Tibial nerve (tissue), 4 donors: ENCODE data around the gene PSAPL1. TPM values are rescaled to one million over a fixed set of nuclear protein-coding genes. Genes with fewer than 3 reads are reported as not detected.

Source experiments
- DNase-seq, 2 donors: peaks; one replicate each; pipeline ENCODE4 v3.0.0-alpha.2; 2019; ENCODE audit warnings: low spot score in 2 of 2
- H3K27ac ChIP-seq, 4 donors: fragments of 200-600 bp; sonication (generic) in 3 of 4; one replicate each; pipeline ENCODE4 v1.5.1; 2017 to 2019; ENCODE audit warnings: mild to moderate bottlenecking in 1 of 4
- H3K27me3 ChIP-seq, 2 donors: fragments of 200-600 bp; sonication (generic) in 1 of 2; one replicate each; pipeline versions ENCODE4 v1.5.1 to v1.6.0; 2017 to 2019
- H3K36me3 ChIP-seq, 3 donors: fragments of 200-600 bp; sonication (generic); one replicate each; pipeline ENCODE4 v1.5.1; 2018 to 2019
- H3K4me1 ChIP-seq, 4 donors: fragments of 200-600 bp; sonication (generic) in 3 of 4; one replicate each; pipeline ENCODE4 v1.5.1; 2017 to 2019
- H3K4me3 ChIP-seq, 4 donors: fragments of 200-600 bp; sonication (generic) in 3 of 4; one replicate each; pipeline ENCODE4 v1.5.1; 2017 to 2019; ENCODE audit warnings: mild to moderate bottlenecking in 1 of 4, moderate library complexity in 1 of 4
- H3K9me3 ChIP-seq, 4 donors: fragments of 200-600 bp; sonication (generic) in 3 of 4; one replicate each; pipeline ENCODE4 v1.5.1; 2017 to 2019
- CTCF ChIP-seq, 5 experiments: fragments of 200-600 bp in 3 of 5; fragments of 450-650 bp in 2 of 5; sonication (generic) in 3 of 5; IDR thresholded peaks; one replicate each; pipeline ENCODE4 v1.5.1; 2016 to 2019; ENCODE audit warnings: antibody characterized with exemption in 5 of 5, mild to moderate bottlenecking in 3 of 5, moderate library complexity in 2 of 5
- EP300 ChIP-seq, 2 donors: sonication (generic); formaldehyde crosslinking; IDR thresholded peaks; one replicate each; pipeline ENCODE4 v1.6.1; 2017; ENCODE audit warnings: antibody characterized with exemption in 2 of 2, mild to moderate bottlenecking in 1 of 2
- POLR2A ChIP-seq, 2 donors: fragments of 450-650 bp; IDR thresholded peaks; one replicate each; pipeline ENCODE4 v1.6.1; 2017; ENCODE audit warnings: antibody characterized with exemption in 2 of 2, mild to moderate bottlenecking in 2 of 2, moderate library complexity in 2 of 2
- WGBS, 2 donors: methylation state at CpG; one replicate each; pipeline ENCODE4 v1.1.5; 2018; 5-methylcytosine and 5-hydroxymethylcytosine counted together
- total RNA-seq, 4 donors: library from RNA; depleted of rRNA; stranded (reverse); fragments of >200 nt; gene quantifications; one replicate each; pipeline ENCODE4 v1.1.0, GENCODE V29; 2016

PSAPL1 gene
- total RNA-seq, 4 donors from 2014 or later: under 0.01 to 0.22 TPM; not detected in 2

GRCh38 chr4:7470522-7471128, 35.9 kb upstream of the PSAPL1 start:
- Histone ChIP-seq H3K4me3 (no peak overlapping the region), H3K36me3 (no peaks in the 10 kb centered on the region), H3K4me1 (peaks cover 0 to 17% (median 0%) of the 10 kb centered on the region in 4 donors), H3K27me3 (no peaks in the 10 kb centered on the region), H3K9me3 (peaks cover 0 to 9% (median 0%) of the 10 kb centered on the region in 4 donors), H3K27ac (no peak overlapping the region)
- DNase-seq: no peak
- WGBS, 2 donors: 89 to 90% methylated on average over 8 of the region's 8 CpGs
- TF ChIP-seq POLR2A (IDR thresholded peaks at IDR 0.05) (no peak), EP300 (IDR thresholded peaks at IDR 0.05) (no peak), CTCF (IDR thresholded peaks at IDR 0.05) (no peak)

- Histone ChIP-seq H3K4me1 (peaks cover 0 to 17% (median 0%) of the 10 kb centered on the region in 4 donors), H3K27me3 (no peaks in the 10 kb centered on the region), H3K9me3 (peaks cover 0 to 14% (median 0%) of the 10 kb centered on the region in 4 donors), H3K4me3 (no peak overlapping the region), H3K27ac (no peak overlapping the region), H3K36me3 (no peaks in the 10 kb centered on the region)
- no peak for TF ChIP-seq POLR2A (IDR thresholded peaks at IDR 0.05)
- TF ChIP-seq CTCF (IDR thresholded peaks at IDR 0.05): no peak
- TF ChIP-seq EP300 (IDR thresholded peaks at IDR 0.05): no peak
- 86 to 88% methylated on average over 3 of the region's 3 CpGs for WGBS, 2 donors
- DNase-seq: no peak
Measured at GRCh38 chr4:7470111-7470510, 35.4 kb upstream of the PSAPL1 start.

- peaks cover 0 to 16% (median 0%) of the 10 kb centered on the region in 4 donors for H3K9me3 ChIP-seq
- H3K4me1 ChIP-seq: peaks cover 0 to 17% (median 0%) of the 10 kb centered on the region in 4 donors
- no peaks in the 10 kb centered on the region for H3K36me3 ChIP-seq
- DNase-seq: no peak
- no peak overlapping the region for H3K27ac ChIP-seq
- no peaks in the 10 kb centered on the region for H3K27me3 ChIP-seq
- 86 to 90% methylated on average over 4 of the region's 4 CpGs for WGBS, 2 donors
- TF ChIP-seq POLR2A (IDR thresholded peaks at IDR 0.05): no peak
- TF ChIP-seq EP300 (IDR thresholded peaks at IDR 0.05): no peak
- TF ChIP-seq CTCF (IDR thresholded peaks at IDR 0.05): no peak
- no peak overlapping the region for H3K4me3 ChIP-seq
Measured at GRCh38 chr4:7469023-7469422, 34.3 kb upstream of the PSAPL1 start.

GRCh38 chr4:7467471-7467870, 32.7 kb upstream of the PSAPL1 start:
- Histone ChIP-seq H3K4me1 (peaks cover 0 to 21% (median 0%) of the 10 kb centered on the region in 4 donors), H3K27me3 (no peaks in the 10 kb centered on the region), H3K36me3 (no peaks in the 10 kb centered on the region), H3K27ac (no peak overlapping the region), H3K9me3 (peaks cover 0 to 16% (median 0%) of the 10 kb centered on the region in 4 donors), H3K4me3 (no peak overlapping the region)
- no peak for TF ChIP-seq POLR2A (IDR thresholded peaks at IDR 0.05)
- no peak for TF ChIP-seq EP300 (IDR thresholded peaks at IDR 0.05)
- 84 to 87% methylated on average over 7 of the region's 7 CpGs for WGBS, 2 donors
- DNase-seq: no peak

- H3K9me3 ChIP-seq: peaks cover 0 to 16% (median 0%) of the 10 kb centered on the region in 4 donors
- DNase-seq: no peak
- 78 to 85% methylated on average over 7 of the region's 7 CpGs for WGBS, 2 donors
- no peaks in the 10 kb centered on the region for H3K36me3 ChIP-seq
- TF ChIP-seq POLR2A (IDR thresholded peaks at IDR 0.05) (no peak), CTCF (IDR thresholded peaks at IDR 0.05) (no peak)
- H3K4me3 ChIP-seq: no peak overlapping the region
- H3K27me3 ChIP-seq: no peaks in the 10 kb centered on the region
- H3K27ac ChIP-seq: no peak overlapping the region
- H3K4me1 ChIP-seq: peaks cover 0 to 21% (median 0%) of the 10 kb centered on the region in 4 donors
Measured at GRCh38 chr4:7466904-7467303, 32.2 kb upstream of the PSAPL1 start.
